ENCODE results near the gene ATRIP. TPM values are rescaled to one million over a fixed set of nuclear protein-coding genes. Genes with fewer than 3 reads are reported as not detected.

The ATRIP gene
- total and polyA plus RNA-seq, 11 donors, result 2.1 to 5.1 (median 3.6) TPM

GRCh38 chr3:48426401-48426909, 20.1 kb upstream of the ATRIP start:
- TF ChIP-seq POLR2A (IDR thresholded peaks at IDR 0.05), result peak in 1 of 2 donors; percentile 24
- TF ChIP-seq CTCF (IDR thresholded peaks at IDR 0.05), result no peak
- DNase-seq, result peak; percentile 49 to 78 (median 65)

GRCh38 chr3:48426944-48427629, 19.4 kb upstream of the ATRIP start:
- H3K27ac ChIP-seq, result peak overlapping the region; percentile 77 to 94 (median 89)
- peaks cover 0 to 7% (median under 1%) of the 10 kb centered on the region in 9 donors for H3K36me3 ChIP-seq
- H3K9me3 ChIP-seq, result no peaks in the 10 kb centered on the region
- peak overlapping the region in 8 of 12 donors; percentile 13 to 84 (median 76) for H3K4me3 ChIP-seq
- 33 to 43% (median 38%) methylated on average over 7 to 8 of the region's 8 CpGs for WGBS, 4 donors
- no peak for ATAC-seq
- no peak for DNase-seq
- no peak for TF ChIP-seq CTCF (IDR thresholded peaks at IDR 0.05)
- TF ChIP-seq POLR2A (IDR thresholded peaks at IDR 0.05), result no peak
- no peaks in the 10 kb centered on the region for H3K27me3 ChIP-seq
- intact Hi-C loops (cut with DNase I), result no loop called here
- peaks cover 4 to 79% (median 41%) of the 10 kb centered on the region in 12 donors for H3K4me1 ChIP-seq

More at GRCh38 chr3:48426401-48426909, 20.1 kb upstream of the ATRIP start:
- Histone ChIP-seq H3K4me3 (peak overlapping the region in 6 of 12 donors; percentile 7 to 84 (median 48)), H3K4me1 (peaks cover 4 to 85% (median 41%) of the 10 kb centered on the region in 12 donors), H3K36me3 (peaks cover 0 to 3% (median 0%) of the 10 kb centered on the region in 9 donors), H3K27me3 (no peaks in the 10 kb centered on the region), H3K9me3 (no peaks in the 10 kb centered on the region), H3K27ac (peak overlapping the region; percentile 77 to 94 (median 89))
- peak; percentile 61 to 84 (median 76) for ATAC-seq
- 38 to 55% (median 46%) methylated on average over 11 of the region's 11 CpGs for WGBS, 4 donors
- intact Hi-C loops (cut with DNase I), result no loop called here

- 61 to 75% (median 70%) methylated on average over 9 of the region's 9 CpGs for WGBS, 4 donors
- H3K27ac ChIP-seq, result peak overlapping the region; percentile 77 to 94 (median 89)
- H3K4me3 ChIP-seq, result peak overlapping the region in 8 of 12 donors; percentile 17 to 86 (median 79)
- DNase-seq, result peak in 2 of 5 donors; percentile 46 to 50
- intact Hi-C loops (cut with DNase I), result no loop called here
- H3K36me3 ChIP-seq, result peaks cover 0 to 12% (median 5%) of the 10 kb centered on the region in 9 donors
- no peaks in the 10 kb centered on the region for H3K9me3 ChIP-seq
- TF ChIP-seq CTCF (IDR thresholded peaks at IDR 0.05), result no peak
- no peak for TF ChIP-seq POLR2A (IDR thresholded peaks at IDR 0.05)
- H3K27me3 ChIP-seq, result no peaks in the 10 kb centered on the region
- ATAC-seq, result peak in 2 of 4 donors; percentile 8 to 30
- peaks cover 4 to 74% (median 41%) of the 10 kb centered on the region in 12 donors for H3K4me1 ChIP-seq
These were observed 18.9 kb upstream of the ATRIP start for GRCh38 chr3:48427630-48427962.

GRCh38 chr3:48428088-48428571, 18.4 kb upstream of the ATRIP start:
- Histone ChIP-seq H3K4me1 (peaks cover 4 to 69% (median 41%) of the 10 kb centered on the region in 12 donors), H3K27me3 (no peaks in the 10 kb centered on the region), H3K9me3 (no peaks in the 10 kb centered on the region), H3K27ac (peak overlapping the region; percentile 77 to 94 (median 89)), H3K36me3 (peaks cover 0 to 14% (median 10%) of the 10 kb centered on the region in 9 donors), H3K4me3 (peak overlapping the region in 11 of 12 donors; percentile 62 to 87 (median 79))
- ATAC-seq (no peak), DNase-seq (no peak)
- 49 to 68% (median 61%) methylated on average over 7 of the region's 7 CpGs for WGBS, 4 donors
- TF ChIP-seq POLR2A (IDR thresholded peaks at IDR 0.05), result no peak
- TF ChIP-seq CTCF (IDR thresholded peaks at IDR 0.05), result no peak
- intact Hi-C loops (cut with DNase I), result no loop called here

Data from heart left ventricle (tissue), 16 donors.